ENCODE data around the gene PRICKLE2. TPM values are rescaled to one million over a fixed set of nuclear protein-coding genes. Genes with fewer than 3 reads are reported as not detected.

The PRICKLE2 gene
- total RNA-seq, 2 donors from 2014 or later = 27.9 to 42.3 TPM

GRCh38 chr3:64083575-64083974 is 141.7 kb downstream of the PRICKLE2 start:
- no peaks in the 10 kb centered on the region for H3K36me3 ChIP-seq
- no peak overlapping the region for H3K4me3 ChIP-seq
- no peaks in the 10 kb centered on the region for H3K27me3 ChIP-seq (replicated peaks; ENCODE audit: insufficient read depth)
- no peak overlapping the region for H3K27ac ChIP-seq
- H3K9me3 ChIP-seq = no peaks in the 10 kb centered on the region
- TF ChIP-seq CTCF (IDR thresholded peaks at IDR 0.05) = no peak
- DNase-seq (ENCODE audit: low spot score) (no peak), ATAC-seq (ENCODE audit: insufficient number of reproducible peaks, low FRiP score, low read depth) (no peak)
- peaks cover 0 to 3% of the 10 kb centered on the region in 2 donors for H3K4me1 ChIP-seq (ENCODE audit: control insufficient read depth in 1 of 2, low read depth in 2 of 2)

GRCh38 chr3:64082961-64083541 is 142.2 kb downstream of the PRICKLE2 start:
- no peaks in the 10 kb centered on the region for H3K27me3 ChIP-seq (replicated peaks; ENCODE audit: insufficient read depth)
- H3K27ac ChIP-seq = no peak overlapping the region
- no peaks in the 10 kb centered on the region for H3K36me3 ChIP-seq
- ATAC-seq (ENCODE audit: insufficient number of reproducible peaks, low FRiP score, low read depth) (no peak), DNase-seq (ENCODE audit: low spot score) (no peak)
- TF ChIP-seq CTCF (IDR thresholded peaks at IDR 0.05) = no peak
- H3K9me3 ChIP-seq = no peaks in the 10 kb centered on the region
- H3K4me1 ChIP-seq (ENCODE audit: control insufficient read depth in 1 of 2, low read depth in 2 of 2) = no peaks in the 10 kb centered on the region
- no peak overlapping the region for H3K4me3 ChIP-seq

GRCh38 chr3:64082411-64082810 is 142.9 kb downstream of the PRICKLE2 start:
- no peak for TF ChIP-seq CTCF (IDR thresholded peaks at IDR 0.05)
- no peak for ATAC-seq (ENCODE audit: insufficient number of reproducible peaks, low FRiP score, low read depth)

GRCh38 chr3:64081235-64081630 is 144.0 kb downstream of the PRICKLE2 start:
- no peaks in the 10 kb centered on the region for H3K9me3 ChIP-seq
- no peak overlapping the region for H3K27ac ChIP-seq
- ATAC-seq (ENCODE audit: insufficient number of reproducible peaks, low FRiP score, low read depth) (no peak), DNase-seq (ENCODE audit: low spot score) (no peak)
- H3K4me3 ChIP-seq = no peak overlapping the region
- no peaks in the 10 kb centered on the region for H3K4me1 ChIP-seq (ENCODE audit: control insufficient read depth in 1 of 2, low read depth in 2 of 2)
- TF ChIP-seq CTCF (IDR thresholded peaks at IDR 0.05) = no peak
- H3K36me3 ChIP-seq = no peaks in the 10 kb centered on the region
- no peaks in the 10 kb centered on the region for H3K27me3 ChIP-seq (replicated peaks; ENCODE audit: insufficient read depth)

More at GRCh38 chr3:64082411-64082810, 142.9 kb downstream of the PRICKLE2 start:
- Histone ChIP-seq H3K4me3 (no peak overlapping the region), H3K4me1 (ENCODE audit: control insufficient read depth in 1 of 2, low read depth in 2 of 2) (no peaks in the 10 kb centered on the region), H3K36me3 (no peaks in the 10 kb centered on the region), H3K27me3 (replicated peaks; ENCODE audit: insufficient read depth) (no peaks in the 10 kb centered on the region), H3K27ac (no peak overlapping the region), H3K9me3 (no peaks in the 10 kb centered on the region)
- no peak for DNase-seq (ENCODE audit: low spot score)

- H3K36me3 ChIP-seq = no peaks in the 10 kb centered on the region
- no peaks in the 10 kb centered on the region for H3K4me1 ChIP-seq (ENCODE audit: control insufficient read depth in 1 of 2, low read depth in 2 of 2)
- no peaks in the 10 kb centered on the region for H3K9me3 ChIP-seq
- no peak for ATAC-seq (ENCODE audit: insufficient number of reproducible peaks, low FRiP score, low read depth)
- no peaks in the 10 kb centered on the region for H3K27me3 ChIP-seq (replicated peaks; ENCODE audit: insufficient read depth)
- DNase-seq (ENCODE audit: low spot score) = no peak
- TF ChIP-seq CTCF (IDR thresholded peaks at IDR 0.05) = no peak
- no peak overlapping the region for H3K27ac ChIP-seq
- H3K4me3 ChIP-seq = no peak overlapping the region
Measured at GRCh38 chr3:64080616-64081234, 144.5 kb downstream of the PRICKLE2 start.

Measured in thoracic aorta (tissue), 2 donors.